Stimulated activated CD8-positive, alpha-beta memory T cell treated with anti-CD3 and anti-CD28 coated beads, Interleukin-7, amount 100 ng/mL, for 4 hours (primary cell): ENCODE results near the gene PLEK.
"Not testable (repeated sequence)": the region's sequence is repeated elsewhere in the genome, so short reads cannot be mapped to it uniquely, and the experiment has no call there.

Source experiments
- DNase-seq, 2 donors: peaks; one replicate each; pipeline ENCODE4 v3.0.0-alpha.2; 2020; ENCODE audit warnings: low read depth in 2 of 2

Gene PLEK, protein sequence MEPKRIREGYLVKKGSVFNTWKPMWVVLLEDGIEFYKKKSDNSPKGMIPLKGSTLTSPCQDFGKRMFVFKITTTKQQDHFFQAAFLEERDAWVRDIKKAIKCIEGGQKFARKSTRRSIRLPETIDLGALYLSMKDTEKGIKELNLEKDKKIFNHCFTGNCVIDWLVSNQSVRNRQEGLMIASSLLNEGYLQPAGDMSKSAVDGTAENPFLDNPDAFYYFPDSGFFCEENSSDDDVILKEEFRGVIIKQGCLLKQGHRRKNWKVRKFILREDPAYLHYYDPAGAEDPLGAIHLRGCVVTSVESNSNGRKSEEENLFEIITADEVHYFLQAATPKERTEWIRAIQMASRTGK

DNA sequence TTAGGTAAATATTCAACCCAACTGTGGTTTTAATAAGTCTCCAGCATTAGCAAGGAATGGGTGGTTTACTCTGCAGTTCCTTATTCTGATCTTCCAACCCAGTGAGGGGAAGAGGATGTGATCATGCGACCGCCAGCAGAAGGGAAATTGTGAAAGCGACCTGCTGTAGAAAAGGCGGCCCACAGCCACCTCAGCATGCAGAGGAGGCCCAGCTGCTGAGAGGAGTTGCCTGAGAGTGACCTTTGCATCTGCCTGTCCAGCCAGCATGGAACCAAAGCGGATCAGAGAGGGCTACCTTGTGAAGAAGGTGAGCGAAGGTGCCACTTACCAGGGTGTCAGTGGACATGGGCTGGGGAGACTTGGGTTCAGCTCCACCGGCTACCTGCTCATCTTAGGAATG, at the start of gene PLEK:
Gene PLEK, plus strand, starts transcription at position 196 of the 400 bp plus-strand sequence. Its CDS starts 70 bp downstream, at position 266.
- DNase-seq: peak in 1 of 2 donors; percentile 44

DNA sequence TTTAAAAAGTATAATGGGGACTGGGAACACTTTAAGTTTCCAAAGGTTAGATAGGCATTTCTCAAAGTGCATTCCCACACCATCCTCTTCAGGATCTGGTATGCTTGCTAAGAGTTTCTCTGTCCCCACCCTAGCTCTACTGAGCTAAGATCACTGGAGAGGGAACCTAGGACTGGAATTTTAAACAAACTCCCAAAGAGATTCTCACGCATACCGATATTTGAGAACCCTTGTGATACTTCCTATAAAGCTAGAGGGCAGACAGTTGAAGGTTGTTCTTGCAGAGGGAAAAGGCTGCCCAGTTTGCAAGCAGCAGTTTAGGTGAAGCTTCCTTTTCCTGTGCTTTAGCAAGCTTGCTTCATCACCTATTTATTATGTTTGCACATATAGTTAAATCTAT, 49.0 kb upstream of the PLEK start:
- no peak for DNase-seq

DNA sequence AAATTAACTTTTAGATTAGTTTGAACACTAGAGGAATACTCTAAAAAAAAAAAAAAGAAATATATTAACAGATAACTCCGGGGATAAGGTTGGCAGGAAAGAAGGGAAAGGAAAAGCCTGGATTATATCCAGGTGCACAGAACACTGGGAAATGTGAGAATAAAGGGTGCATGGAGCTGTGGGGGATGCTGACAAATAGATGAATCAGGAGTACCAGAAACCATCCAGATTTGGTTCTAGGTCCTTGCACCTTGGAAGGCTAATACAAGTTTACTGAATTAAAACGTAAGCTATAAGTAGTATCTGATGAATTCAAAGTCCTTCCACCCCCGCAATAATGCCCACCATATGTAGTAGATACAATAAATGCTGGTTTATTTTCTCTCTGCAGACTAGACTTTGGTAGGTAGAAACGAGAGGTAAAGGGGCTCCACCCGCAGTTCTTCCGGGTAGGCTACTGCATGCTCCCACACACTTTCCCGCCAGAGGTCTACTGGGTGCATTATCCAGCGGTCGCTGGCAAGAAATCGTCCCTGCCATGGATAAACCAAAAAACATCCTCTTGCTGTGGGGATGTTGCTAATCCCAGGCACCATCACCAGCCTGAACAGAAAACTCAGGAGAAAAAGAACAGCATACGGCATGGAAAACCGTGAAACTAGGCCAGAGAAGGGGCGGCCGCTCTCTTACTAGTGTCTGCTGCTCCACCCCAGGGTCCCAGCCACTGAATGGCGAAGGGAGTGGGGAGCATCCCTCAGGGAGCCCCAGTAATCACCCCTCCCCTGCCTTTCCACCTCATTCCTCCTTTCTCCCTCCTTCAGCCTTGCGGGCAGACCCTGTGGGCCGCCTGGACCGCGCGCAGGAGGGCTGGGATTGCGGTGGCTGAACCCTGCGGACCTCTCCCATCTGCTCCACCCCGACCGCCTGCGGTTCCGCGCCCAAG, 46.8 kb upstream of the PLEK start:
- no peak for DNase-seq

GRCh38 chr2:68318914-68319397, 46.1 kb upstream of the PLEK start:
- no peak for DNase-seq

DNA sequence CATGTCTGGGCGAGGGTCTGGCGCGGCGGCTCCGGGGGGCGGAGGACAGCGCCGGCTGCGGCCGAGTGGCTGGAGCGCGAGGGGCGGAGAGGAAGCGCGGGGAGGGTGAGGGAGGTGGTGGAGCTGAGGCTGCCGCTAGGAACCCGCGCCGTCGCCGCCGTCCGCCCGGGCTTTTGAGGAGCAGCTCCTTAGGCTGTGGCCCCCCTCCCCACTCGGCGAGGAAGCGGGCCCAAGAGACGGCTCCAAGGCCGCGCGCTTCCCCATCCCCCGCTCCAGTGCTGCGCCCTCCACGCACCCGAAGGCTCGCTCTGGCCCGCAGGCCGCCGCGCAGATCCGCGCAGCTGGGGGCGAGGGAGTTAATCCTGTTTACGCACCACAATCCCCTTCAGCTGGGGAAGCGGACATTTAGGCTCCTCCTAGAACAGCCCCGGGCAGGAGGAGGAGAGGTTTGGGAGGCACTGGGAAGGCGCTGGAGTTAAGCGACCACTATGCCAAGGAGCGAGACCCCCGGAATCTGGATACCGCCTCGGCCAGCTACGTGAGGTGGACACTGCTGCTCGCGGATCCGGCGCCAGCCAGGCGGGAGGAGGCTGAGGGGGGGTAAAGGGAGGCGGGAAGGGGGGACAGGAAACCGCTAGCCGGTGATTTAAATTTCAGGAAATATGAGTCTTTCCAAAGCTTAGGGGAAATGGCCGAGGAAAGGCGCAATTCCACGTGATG, 45.5 kb upstream of the PLEK start, which contains the start of gene CNRIP1:
Gene CNRIP1, minus strand, starts transcription at position 552 of the 720 bp plus-strand sequence. Its CDS starts 549 bp downstream, at position 3.
- no peak for DNase-seq

DNA sequence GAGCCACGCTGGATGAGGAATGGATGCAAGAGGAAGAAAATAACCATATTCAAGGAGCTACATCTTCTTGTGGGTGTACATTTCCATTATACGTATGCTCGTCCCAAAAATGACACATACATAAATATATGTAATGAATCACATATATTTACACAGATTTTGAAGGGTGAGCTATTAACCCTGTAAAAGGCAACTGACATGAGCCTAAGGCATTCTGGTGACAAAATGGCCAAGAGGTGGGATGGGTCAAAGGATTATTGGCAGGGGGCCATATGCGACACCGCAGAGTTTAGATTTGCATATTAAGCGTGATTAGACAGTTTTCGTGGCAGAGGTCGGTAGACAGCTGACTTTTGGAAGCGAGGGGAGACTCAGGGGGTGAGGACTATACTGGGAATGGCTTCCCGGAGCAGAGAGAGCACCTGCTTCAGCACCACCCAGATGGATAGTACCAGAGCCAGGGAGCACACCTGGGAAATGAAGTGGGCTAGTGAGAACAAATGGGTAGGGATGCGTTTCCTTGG, 44.9 kb upstream of the PLEK start:
- DNase-seq: no peak

DNA sequence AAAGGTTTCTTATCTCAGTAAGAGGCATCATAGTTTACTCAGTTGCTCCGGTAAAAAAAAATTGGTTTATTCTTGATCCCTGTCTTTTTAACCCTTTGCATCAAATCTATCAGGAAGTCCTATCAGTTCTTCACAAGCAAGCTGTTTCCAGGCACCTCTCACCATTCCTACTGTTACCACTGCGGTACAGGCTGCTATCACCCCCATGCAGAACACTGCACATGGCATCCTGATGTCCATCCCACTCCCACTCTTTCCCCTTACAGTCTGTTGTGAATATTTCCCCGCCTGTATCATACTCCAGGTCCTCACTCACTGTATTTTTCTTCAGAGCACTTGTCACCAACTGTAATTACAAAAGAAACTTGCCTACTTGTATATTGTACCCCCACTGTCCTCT, 40.0 kb upstream of the PLEK start:
- DNase-seq: no peak

DNA sequence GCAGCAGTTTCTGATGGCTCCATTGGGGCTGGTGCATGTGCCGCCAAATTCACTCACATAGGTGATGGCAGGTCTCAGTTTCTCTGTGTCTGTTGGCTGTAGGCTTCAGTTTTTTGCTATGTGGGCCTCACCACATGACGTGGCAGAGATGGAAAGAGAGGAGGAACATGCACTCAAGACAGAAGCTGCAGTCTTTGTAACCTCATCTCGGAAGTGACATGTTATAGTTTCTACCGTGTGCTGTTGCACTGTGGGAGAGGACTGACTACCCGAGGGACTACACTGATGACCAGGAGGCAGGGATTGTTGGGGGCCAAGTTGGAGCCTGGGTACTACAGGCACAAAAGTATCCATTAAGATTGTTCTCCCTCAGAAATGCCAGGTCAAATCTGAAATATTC, 36.2 kb upstream of the PLEK start:
- no peak for DNase-seq

GRCh38 chr2:68330691-68331090, 34.4 kb upstream of the PLEK start:
- no peak for DNase-seq

GRCh38 chr2:68333009-68333408, 32.1 kb upstream of the PLEK start:
- DNase-seq: no peak

DNA sequence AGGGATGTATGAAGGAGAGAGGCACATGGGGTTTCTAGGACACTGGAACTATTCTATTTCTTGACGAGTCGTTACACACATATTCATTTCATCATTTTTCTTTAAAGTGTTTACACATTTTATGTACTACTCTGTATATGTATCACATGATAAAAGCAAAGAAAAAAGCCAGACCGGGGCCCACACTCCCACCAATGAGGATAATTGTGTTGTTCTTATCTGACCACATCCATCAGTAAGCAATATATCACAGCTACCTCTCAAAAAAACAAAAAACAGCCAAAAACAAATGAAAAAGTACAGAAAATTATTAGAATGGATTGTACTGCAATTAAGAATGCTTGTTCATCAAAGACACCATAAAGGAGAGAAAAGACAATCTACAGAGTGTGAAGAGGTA, 31.2 kb upstream of the PLEK start:
- no peak for DNase-seq

GRCh38 chr2:68336192-68336591, 28.9 kb upstream of the PLEK start:
- no peak for DNase-seq

DNA sequence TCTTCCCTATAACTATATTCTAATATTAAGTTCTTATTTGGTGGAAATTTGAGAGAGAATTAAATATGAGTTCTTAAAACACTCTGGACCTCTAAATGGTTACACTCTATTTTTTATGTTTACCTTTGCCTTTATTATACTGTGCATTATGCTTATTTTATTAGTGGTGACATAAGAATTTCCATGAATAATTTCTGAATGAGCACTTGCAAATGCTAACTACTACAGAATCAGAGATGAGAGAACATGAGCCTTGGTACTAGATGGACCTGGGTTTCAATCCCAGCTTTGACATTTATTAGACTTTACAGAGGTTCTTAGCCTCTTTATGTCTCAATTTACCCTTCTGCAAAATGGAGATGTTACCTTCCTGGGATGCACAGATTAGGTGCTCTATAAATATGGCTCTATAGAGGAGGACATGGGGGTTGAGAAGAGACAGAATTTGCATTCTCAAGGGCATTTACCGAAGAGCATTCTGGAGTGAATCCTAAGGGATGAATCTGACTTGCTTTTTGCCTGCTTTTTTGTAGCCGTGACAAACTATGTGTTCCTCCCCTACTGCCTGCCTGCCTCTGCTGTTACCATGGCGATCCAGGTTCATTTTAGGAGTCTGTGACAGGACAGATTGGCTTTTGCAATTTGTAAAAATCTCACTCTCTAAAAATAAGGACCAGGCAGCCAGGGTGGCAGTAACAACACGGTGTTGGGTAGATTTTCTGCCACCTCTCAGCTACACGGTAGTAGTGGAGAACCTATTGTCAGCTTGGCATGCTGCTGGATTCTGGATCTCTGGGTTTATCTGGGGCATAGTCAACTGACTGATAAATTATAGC, 24.6 kb upstream of the PLEK start:
- DNase-seq: no peak

DNA sequence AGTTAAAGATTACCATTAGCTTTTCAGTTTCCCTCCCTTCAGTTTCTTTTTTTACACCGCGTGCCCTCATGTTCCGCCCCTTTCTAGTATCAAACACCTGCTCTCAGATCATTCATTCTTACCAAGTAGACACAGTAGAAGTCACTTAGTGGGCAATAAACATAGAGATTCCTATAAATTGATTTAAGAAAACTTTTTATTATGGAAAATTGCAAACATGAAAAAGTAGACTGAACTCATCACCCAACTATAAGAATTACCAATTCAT, 24.1 kb upstream of the PLEK start:
- DNase-seq: no peak

DNA sequence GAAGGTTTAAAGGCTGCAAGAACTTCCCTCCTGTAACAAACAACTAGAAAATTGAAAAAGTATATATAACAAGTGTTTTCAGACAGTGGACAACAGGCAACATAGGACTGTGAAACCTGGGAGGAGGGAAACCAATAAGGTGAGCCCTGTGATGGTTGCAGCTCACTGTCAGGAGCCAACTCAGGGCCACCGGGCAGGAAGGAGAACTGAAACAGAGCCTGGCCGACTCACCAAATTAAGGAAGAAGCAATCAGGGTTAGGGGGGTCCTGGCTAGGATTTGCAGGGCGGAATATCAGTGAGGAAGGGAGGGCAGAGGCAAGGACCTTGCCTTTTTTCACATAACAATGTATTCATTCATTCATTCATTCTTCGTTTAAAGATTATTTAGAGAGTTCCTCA, 23.5 kb upstream of the PLEK start:
- DNase-seq: no peak

DNA sequence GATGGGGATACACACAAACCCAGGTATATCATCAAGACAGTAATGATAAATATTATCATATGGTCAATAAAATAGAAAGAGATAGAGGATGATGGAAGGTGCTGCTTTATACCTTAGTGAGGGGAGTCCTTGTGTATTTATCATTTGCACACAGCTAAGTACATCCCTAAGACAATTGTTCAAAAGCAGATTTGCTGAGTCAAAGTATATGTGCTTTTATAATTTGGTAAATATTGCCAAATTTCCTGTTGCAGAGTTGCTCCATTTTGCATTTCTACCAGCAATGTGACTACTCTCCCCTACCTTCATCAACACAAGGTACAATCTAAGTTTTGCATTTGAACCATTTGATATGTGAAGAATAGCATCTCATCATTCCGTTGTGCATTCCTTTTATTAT, 22.6 kb upstream of the PLEK start:
- DNase-seq: no peak

DNA sequence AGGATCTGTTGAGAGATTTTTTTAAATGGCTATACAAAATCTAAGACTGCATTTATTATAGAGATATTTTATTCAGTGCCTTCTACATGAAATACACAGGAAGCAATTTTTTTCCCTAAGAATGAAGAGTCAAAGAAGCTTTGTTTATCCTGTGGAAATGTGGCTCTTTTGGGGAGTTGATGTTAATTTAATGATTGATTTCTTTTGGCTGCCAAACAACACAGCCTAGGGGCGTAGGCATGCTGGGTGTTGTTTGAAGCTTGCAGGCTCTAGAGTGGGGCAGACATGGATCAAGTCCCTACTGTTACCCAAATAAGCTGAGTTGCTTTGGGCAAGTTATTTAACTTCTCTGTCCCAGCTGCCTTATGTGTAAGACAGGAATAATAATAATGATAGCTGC, 21.1 kb upstream of the PLEK start:
- DNase-seq: no peak

DNA sequence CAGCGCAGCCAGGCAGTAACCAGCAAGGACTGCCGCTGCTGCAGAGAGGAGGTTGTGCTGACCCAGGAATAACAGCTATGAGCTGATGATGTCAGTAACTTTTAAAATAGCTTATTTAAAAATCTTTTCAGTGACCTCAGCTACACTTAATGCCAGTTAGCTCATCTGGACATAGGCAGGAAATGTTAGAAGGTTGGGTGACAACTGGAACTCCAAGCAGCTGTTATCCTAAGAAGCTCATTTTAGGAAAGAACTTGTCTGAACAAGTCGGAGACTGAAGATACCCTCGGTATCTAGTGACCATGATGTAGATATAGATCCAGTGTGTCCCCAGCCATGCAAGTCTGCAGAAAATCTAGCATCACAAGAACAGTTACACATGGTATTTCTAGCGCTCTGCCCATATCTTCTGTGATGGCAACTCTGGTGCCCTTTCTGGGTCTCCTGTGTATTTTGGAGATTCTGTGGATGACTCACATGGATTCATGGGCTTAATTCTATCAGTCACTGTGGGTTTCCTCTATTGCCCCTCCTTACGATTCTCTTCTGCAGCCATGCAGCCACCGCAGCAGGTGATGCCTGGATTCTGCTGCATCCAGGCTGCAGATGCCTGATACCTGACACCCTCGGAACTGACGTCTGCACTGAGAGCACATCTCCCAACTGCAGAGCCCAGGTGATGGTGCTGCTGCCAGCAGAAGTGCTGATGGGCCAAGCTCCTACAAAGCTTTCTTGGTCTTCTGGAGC, 19.8 kb upstream of the PLEK start:
- DNase-seq: no peak

DNA sequence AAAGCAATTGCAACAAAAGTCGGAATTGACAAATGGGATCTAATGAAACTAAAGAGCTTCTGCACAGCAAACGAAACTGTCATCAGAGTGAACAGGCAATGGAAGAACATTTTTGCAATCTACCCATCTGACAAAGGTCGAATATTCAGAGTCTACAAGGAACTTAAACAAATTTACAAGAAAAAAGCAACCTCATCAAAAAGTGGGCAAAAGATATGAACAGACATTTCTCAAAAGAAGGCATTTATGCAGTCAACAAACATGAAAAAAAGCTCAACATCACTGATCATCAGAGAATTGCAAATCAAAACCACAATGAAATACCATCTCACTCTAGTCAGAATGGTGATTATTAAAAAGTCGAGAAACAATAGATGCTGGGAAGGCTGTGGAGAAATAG, 16.0 kb upstream of the PLEK start:
- not testable (repeated sequence) for DNase-seq

DNA sequence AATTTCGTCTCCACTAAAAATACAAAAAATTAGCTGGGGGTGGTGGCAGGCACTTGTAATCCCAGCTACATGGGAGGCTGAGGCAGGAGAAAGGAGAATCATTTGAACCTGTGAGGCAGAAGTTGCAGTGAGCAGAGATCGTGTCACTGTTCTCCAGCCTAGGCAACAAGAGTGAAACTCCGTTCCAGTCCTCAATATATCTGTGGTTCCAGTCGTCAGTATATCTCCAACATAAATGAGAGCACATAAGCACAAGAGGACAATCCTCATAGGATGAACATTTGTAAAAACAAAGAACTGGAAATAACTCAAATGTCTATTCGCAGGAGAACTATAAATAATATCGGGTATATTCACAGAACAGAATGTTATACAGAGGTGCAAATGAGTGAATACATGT, 13.1 kb upstream of the PLEK start:
- DNase-seq: no peak
